ENCODE results near the gene SLC8A1.

SLC8A1 gene

DNA sequence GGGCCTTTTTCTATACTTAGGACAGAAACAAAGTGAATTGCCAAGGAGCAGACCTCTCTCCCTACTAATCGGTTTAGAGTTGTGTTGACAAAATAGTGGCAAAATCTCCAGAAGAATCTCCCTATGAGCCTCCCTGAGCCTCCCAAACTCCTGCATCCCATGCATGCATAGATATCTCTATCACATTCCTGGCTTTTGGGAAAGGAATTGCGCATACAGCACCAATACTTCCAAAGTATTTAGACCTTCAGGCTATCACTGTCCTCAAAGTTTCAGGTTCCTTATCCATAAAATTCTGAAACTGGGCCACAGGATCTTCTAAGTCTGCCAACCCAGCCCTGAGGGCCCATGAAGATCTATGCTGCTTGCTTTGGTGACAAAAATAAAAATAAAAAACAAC, 152.1 kb downstream of the SLC8A1 start:
- DNase-seq: no peak

DNA sequence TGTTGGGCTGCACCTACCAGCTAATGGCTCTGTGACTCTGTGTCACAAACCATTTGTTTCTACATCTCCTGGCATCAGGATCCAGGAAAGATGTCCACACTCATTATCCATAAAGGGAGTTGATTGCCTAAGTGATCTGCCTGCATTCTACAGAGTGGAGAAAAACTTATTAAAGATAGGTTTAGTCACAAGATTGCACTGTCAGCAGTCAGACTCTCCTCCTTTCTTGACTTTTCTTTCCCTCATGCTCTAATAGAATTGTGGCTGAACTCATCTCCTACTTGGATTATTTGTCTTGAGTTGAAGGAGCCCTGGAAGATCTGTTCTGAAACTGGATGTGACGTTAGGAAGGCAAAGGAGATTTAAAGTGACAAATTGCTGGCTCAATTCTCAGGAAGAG, 152.7 kb downstream of the SLC8A1 start:
- DNase-seq: no peak

DNA sequence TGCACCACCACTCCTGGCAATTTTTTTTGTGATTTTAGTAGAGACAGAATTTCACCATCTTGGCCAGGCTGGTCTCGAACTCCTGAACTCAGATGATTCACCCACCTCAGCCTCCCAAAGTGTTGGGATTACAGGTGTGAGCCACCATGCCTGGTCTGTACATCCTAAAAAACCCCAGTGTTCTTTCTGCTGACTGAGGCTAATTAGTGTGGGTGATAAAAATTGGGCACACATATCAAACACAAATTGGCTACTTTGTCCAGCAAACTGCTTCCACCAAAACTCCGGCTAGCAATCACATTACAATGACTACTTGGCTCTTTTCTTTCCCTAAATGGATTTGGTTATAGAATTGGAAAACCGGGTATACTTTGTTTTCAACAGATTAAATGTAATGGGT, 153.9 kb downstream of the SLC8A1 start:
- DNase-seq: no peak

DNA sequence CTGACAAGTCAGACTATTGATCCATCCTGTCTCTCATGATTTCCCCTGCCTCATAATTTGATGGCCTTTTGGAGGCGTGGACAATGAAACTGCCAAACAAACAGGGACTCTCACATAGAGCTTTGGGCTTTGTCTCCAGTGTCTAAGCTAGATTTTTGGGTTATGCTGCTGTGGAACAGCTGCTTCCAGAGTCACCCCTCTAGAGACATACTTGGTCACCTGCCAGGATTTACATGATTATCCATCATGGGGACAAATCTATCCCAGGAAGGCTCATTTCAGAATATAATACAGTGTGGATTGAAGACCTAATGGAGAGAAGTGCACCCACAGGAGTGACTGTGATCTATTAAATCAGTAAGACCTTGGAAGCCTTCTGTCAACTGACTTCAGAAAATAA, 159.6 kb downstream of the SLC8A1 start:
- no peak for DNase-seq

DNA sequence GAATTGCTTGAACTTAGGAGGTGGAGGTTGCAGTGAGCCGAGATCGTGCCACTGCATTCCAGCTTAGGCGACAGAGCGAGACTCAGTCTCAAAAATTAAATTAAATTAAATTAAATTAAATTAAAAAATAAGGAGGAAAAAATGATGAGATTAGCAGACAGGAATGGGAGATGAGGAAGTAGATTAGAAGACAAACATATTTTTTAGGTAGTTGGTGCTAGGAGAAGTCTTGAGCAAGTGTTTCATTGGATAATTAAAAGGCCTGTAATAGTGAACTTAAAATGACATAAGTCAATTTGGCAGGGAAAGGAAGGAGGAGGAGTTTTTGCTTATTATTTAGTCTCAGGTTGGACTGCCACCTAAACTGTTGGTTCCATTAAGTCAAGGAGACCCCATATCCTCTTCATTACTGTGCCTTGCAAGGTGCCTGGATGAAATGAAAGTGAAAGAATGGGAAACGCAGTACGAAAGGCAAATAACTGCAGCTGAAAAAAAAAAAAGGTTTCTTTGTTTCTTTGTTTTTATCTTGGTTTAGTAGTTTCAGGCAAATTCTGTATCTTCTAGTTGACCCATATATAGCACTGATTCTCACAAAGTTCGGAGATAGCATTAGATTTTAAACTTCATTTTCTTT, 162.0 kb downstream of the SLC8A1 start:
- DNase-seq: no peak

DNA sequence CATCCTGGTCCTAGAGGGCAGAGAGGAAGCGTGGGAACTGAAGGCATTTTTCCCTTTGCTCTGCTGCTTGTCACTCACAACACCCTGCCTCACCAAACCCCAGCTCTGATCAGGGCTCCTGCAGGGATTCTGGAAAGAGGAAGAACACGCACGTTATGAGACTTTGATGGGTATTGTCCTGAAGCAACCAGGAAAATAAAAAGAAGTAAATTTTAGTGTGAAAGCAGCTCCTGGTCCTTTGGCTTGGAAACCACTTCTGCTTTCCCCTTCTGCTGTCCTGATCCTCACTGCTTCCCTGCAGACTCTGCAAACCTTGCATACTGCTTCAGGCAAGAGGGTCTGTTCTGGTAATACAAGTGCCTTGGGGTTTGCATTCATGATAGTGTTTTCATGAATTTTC, 164.1 kb downstream of the SLC8A1 start:
- no peak for DNase-seq

DNA sequence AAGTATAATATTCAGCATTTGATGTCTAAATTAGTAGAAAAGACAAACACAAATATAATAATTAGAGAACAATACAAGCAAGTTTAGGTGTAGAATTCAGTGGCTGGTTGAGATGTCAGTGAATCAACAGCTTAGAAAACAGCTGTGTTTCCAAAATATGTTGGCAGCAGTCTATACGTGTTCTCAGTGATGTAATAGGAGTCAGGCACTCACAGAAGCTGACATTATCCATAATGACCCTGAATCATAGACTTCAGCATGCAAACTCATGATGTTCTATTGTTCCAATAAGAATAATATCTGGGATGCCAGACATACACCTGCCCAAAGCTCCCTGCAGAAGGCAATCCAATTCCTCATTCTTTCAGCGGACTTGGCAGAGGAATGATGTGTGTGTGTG, 164.7 kb downstream of the SLC8A1 start:
- no peak for DNase-seq

DNA sequence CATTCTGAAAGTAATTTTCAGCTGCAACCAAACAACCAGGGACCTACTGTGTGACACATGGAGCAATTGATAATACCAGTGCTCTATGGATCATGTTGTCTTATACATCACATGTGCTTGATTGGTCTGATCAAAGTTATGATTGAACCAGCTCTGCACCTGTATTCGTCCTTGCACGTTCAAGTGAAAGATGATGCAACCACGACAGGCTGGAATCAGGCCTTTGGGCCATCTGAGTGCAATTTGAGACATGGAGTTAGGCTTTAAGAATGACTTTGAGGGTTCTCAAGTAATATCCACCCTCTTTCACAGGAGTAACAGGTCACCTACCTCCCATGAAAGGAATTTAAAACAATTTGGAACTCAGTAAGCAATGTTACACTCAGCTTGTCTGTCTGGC, 165.2 kb downstream of the SLC8A1 start:
- no peak for DNase-seq

DNA sequence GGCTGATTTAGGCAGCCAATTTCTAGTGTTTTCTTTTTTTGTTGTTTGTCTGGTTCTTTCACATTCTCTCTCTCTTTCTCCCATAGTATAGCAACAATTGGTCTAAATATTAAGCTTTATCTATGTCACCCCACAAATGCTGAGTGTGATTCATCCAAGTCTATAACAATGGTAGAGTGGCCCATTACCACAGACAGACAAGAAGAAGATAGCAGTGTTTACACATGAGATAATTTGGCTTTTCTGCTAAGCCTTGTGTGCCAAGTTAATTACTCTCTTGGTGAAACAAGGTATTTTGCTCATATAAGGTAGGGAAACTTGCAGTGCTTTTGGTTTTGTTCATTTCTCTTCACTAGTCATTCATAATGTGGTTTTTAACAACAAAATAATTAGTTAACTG, 166.5 kb downstream of the SLC8A1 start:
- DNase-seq: no peak

DNA sequence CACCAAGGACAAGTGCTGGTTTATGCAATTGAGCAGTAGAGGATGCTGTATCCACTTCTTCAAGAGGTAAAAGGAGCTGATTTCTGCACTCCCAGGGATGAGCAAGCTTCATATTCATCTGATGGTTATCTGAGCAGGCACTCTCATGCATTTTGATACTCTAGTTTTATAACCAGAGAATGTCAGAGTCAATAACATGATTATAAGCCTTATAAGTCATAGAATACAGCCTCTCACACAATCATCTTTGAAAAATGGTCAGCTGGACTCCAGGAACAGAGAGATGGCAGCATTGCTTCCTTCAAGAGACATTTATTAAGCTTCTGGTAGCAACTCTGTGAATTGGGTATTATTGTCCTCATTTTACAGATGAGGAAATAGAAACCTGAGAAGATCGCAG, 167.1 kb downstream of the SLC8A1 start:
- DNase-seq: no peak

DNA sequence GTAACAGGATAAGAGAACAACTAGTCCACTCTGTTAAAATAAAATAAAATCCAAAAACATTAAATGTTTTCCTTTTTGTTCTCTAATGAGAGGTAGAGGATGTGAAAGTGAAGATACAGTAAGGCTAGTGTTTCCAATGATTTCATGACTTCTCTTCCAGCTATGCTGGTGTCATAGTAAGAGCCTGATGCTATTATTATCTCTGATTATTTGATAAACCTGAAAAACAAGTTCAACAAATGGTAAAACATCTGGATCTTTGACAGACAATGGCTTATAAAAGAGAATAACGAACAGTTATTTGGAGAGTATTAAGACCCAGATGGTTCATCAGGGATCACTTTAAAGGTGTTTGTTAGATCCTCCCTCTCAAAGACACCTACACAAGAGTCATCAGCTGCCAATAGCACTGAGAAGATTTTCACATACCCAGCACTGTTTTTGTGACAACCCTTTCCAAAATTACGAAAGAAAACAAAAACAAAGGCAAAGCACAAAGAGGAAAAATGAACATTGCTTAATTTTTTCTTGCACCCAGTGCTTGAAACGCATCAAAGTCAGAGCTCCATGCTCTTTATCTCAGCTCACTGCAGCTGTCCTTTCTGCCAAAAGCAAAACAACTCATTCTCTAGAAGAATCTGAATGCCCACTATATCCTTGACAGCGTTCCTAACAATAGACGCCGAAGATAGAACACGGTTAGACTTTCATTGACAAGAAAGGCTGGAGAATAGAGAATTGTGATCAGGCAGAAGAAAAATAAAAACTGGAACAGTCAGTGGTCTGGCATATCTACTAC, 168.6 kb downstream of the SLC8A1 start:
- DNase-seq: no peak

DNA sequence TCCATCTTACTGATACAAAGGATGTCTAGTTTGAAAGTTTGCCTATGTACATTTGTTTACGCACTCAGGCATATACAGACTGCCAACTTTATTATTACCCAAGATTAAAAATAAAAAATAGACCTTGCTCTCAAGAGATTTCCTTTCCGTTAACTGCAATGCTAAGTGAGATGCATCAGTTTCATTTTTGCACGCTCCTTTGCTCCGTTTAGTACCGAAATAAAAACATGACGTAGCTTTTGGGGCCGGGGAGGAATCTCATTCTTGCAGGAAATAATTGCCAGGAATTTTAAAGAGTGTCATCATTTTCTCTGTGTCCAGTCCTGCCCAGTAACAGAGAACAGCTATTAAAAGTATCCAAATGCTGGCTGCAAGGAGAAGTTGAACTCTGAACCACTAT, 169.5 kb downstream of the SLC8A1 start:
- no peak for DNase-seq

DNA sequence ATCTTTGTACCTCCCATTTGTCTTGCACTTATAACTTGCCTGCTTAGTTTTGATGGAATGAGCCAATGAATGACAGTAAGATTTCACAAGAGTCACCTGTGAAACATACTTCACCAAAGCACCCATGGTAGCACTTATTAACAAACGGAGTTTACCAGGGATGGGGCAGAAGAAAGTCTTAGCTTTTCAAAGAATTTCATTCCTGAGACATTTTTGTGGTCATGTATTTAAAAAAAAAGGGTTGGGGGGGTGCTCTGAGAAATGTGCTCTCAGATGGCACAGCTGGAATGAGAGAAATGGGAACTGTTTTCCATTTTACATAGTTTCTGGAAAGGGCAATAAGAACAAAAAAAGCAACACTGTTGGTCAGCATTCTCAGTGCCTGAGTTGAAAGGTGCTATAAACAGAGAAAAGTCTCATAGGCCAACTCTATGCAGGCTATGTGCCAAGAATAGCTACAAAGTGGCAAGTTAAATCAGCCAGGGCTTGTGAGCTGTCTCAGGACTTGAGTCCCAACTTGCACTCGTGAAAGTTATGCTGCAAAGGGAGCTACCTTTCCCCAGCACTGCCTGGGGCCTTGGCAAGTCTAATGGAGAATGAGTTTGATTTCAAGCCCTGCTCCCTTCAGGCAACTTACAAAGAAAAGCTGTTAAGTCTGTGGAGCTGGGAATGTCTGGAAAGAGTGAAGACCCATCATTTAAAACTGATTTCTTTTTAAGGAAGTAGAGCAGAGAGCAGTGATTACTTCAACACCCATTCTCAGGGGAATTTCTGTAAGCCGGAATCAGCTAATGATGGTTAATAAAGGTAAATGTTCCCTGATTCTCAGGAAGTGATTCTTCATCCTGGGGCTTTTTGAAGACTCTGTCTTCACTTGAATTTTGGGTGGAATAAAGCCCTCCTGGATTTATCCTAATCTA, 170.6 kb downstream of the SLC8A1 start:
- no peak for DNase-seq

DNA sequence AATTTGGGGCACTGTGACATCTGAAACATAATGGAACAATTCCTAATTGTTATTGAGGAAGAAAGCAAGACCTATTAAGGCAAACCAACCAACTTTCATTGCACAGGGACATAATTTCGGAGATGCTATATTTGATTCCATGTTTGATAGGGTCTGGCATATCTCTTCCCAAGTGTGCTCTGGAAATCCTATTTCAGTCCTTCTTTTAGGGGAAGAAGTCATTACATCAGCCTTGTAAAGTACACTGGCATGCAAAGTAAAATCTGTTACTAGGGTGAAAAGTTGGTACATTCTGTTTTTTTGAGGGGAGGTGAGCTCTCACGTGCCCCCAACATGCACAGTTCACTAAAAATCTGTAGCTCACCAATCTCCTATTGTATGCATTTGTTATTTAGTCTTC, 172.4 kb downstream of the SLC8A1 start:
- no peak for DNase-seq

DNA sequence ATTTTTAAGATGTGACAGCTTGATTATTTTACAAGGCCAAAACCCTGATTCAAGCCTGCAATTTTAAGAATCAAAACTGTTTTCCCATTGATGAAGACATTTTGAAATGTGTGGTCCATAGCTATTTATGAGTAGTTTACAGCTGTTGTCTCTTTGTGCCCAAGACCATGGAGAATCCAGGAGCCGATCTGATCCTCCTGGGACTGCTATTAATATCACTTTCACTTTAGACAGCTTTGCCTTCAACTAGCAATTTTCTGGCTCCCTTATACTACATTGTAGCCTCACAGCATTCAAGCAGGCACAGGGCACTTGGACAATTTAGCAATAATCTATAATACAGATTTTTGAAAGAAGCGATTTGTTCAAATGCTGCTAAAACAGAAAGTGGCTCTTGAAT, 172.9 kb downstream of the SLC8A1 start:
- DNase-seq: no peak

DNA sequence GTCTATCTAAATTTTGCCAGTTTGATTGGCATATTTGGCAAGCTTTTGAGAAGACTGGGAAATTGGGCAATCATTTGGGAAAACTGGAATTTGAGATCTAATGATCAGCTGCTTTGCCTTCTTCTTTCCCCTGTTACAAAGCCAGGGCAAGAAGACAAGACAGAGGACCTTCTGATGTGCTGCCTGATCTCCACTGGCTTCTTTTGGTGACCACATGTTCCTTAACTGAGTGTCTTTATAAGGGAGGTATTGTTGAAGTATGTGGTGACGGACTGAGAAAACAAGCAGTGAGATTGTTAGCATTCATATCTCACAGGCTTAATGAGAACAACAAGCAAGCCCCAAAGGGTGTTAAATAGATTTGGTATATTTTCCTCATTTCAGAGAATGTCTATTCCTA, 175.8 kb downstream of the SLC8A1 start:
- DNase-seq: no peak

DNA sequence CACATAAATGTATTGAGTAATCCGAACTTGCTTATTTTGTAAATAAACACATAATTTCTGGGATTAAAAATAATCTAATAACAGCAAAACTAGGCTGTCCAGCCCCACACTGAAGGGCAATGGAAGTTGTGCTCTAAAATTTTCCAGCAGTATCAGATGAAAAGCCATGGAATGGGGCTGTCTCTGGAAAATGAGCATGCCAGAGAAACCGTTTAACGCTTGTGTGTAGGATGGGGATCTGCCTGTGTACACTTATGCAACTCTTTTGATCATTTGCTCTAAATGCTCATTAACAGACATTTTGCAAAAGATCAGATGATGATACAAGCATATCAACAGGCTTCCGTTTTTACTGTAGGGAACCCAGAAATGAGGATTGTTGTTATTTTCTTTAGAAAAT, 177.6 kb downstream of the SLC8A1 start:
- no peak for DNase-seq

DNA sequence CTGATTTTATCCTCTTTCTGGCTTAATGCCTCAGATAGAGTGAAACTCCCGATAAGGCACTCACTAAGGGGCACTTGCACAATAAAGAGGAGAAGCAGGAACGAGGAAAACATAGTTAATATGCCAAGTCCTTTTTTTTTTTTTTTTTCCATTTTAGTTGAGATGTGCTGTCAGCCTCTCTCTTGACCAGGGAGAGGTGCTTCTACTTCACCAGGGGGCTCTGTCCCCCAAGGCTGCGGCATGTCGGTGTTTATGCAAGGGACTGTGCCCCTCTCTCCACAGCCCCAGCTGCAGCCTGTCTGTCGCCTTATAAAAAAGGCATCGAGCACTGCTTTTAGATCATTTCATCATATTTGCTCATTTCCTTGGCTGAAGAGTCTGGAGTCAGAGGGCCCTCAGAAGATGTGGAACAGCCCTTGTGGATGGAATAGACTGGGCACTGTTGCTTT, 178.1 kb downstream of the SLC8A1 start:
- DNase-seq: no peak

DNA sequence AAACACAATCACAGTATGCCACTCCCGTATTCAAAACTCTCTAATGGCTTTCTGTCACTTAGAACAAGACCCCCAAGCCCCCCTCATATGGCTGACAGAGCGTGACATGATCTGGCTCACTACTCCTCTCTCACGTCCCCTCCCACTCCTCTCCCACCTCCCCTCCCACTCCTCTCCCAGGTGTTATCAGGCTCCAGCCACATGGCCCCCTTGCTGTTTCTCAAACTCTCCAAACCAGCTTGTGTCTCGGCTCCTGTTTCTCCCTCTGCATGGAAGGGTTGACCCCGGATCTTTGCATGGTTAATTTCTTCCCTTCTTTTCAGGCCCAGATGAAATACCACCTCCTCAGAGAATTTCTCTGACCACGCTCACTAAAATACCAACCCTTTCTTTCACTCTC, 180.8 kb downstream of the SLC8A1 start:
- DNase-seq: no peak

DNA sequence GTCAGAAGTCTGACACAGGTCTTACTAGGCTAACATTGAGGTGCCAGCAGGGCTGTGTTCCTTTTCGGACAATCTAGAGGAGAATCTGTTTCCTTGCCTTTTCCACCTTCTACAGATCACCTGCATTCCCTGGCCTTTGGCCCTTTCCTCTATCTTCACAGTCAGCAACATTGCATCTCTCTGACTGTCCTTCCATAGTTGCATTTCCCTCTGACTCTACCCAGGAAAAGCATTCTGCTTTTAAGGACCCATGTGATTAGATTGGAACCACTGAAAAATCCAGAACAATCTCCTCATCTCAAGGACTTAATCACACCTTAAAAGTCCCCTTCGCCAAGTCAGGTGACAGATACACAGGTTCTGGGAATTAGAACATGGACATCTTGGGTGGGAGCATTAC, 181.5 kb downstream of the SLC8A1 start:
- no peak for DNase-seq

DNA sequence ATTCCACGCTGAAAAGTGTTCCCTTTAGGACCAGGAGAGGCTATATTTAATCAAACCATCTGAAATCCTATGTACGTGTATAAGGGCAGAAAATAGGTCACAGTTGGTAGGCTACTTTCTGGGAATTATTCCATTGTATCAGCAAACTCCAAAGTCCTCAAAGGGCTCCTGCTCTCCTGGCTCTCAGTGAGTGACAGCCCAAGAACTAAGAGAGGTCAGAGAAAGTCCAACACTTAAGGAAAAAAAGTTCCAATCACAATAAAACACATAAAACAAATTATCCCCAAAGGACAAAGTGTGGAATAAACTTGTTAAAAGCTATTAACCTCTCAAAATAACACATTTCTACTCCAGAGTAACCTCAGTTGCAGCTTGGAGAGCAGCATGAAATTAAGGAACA, 183.3 kb downstream of the SLC8A1 start:
- no peak for DNase-seq

DNA sequence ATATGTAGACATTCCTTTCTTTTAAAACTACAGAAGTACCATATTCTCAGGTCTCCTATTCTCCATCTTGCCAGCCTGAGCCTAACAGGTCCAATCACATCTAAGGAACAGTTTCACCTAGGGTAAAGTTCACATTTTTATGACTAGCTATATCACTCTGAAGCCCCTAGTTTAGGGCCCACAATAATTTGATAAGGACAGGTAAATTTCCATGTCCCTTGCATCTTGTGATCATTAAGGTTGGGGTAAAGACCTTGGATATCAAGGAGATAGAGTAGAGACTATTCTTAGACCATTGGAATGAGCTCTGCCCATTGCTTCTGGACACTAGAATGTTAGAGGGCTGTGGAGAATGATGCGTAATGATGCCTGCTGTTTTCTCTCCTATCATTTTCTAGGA, 185.7 kb downstream of the SLC8A1 start:
- DNase-seq: no peak

DNA sequence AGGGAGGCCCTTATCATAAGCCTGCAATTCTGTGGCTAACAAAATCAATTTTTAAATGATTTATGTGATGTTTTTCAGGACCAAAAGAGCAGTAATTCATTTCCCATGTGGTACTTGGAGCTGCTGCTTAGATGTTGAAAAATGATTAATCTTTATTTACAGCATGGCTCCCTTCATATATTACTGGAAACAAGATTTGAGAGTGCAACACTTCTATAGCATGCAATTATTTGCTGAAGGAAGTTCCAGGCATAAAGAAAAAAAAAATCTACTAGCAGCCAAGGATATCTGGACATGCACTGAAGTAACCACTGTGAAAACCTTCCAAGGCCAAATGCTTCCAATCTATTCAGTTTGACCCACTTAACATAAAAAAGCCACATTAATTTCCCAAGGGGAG, 186.3 kb downstream of the SLC8A1 start:
- no peak for DNase-seq

DNA sequence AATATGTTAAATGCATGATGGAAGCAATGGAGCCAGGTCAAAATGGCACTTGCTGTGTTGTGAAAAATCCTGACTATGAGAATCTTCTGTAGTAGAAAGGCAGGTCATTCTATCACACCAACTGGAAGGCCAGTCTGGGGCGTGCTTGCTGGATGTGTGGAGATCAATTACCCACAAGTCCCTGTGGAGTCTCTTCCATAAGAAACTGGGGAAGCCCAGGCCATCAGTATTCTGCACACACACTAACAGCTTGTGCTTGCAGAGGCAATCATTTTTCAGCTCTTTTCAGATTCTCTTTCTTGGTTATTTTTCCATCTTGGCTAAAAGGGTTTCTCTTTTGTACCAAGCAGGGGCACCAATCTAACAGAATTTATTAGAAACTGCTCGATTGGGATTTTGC, 190.8 kb downstream of the SLC8A1 start:
- no peak for DNase-seq

Data from left hindlimb (tissue), 1 donor.